SJSA1 (cell line): ENCODE results near the gene UBASH3B. TPM values are rescaled to one million over a fixed set of nuclear protein-coding genes. Genes with fewer than 3 reads are reported as not detected.
A peak's percentile ranks its signal among the peaks of the same experiment; 100 is the strongest.

ENCODE experiments used
- DNase-seq, 2 experiments: peaks; one replicate each; pipeline ENCODE4 v3.0.0-alpha.2; 2015 to 2020; ENCODE audit warnings: low spot score in 2 of 2, low read depth in 1 of 2
- H3K27ac ChIP-seq: fragments of 250-450 bp; sonication (Bioruptor Pico); 2 replicates; pipeline ENCODE4 v1.5.1; 2020; ENCODE audit warnings: mild to moderate bottlenecking, moderate library complexity
- H3K27me3 ChIP-seq: fragments of 250-450 bp; sonication (Bioruptor Pico); replicated peaks from 2 replicates; pipeline ENCODE4 v1.5.1; 2020; ENCODE audit warnings: mild to moderate bottlenecking, moderate library complexity
- H3K36me3 ChIP-seq: fragments of 250-450 bp; sonication (Bioruptor Pico); 2 replicates; pipeline ENCODE4 v1.5.1; 2020; ENCODE audit warnings: mild to moderate bottlenecking
- H3K4me1 ChIP-seq: fragments of 250-450 bp; sonication (Bioruptor Pico); replicated peaks from 2 replicates; pipeline ENCODE4 v1.6.1; 2021; ENCODE audit warnings: mild to moderate bottlenecking
- H3K4me3 ChIP-seq: fragments of 250-450 bp; sonication (Bioruptor Pico); 2 replicates; pipeline ENCODE4 v1.5.1; 2020; ENCODE audit warnings: mild to moderate bottlenecking
- H3K9me3 ChIP-seq: fragments of 250-450 bp; sonication (Bioruptor Pico); replicated peaks from 2 replicates; pipeline ENCODE4 v1.5.1; 2020; ENCODE audit warnings: mild to moderate bottlenecking
- total RNA-seq: library from RNA; depleted of rRNA; stranded (reverse); fragments of >200 nt; shearing (Covaris generic); gene quantifications from 2 replicates; pipeline ENCODE4 v1.2.3, GENCODE V29; 2014

UBASH3B gene
- total RNA-seq, 1 experiment from 2014 or later, result 4.0 TPM

DNA sequence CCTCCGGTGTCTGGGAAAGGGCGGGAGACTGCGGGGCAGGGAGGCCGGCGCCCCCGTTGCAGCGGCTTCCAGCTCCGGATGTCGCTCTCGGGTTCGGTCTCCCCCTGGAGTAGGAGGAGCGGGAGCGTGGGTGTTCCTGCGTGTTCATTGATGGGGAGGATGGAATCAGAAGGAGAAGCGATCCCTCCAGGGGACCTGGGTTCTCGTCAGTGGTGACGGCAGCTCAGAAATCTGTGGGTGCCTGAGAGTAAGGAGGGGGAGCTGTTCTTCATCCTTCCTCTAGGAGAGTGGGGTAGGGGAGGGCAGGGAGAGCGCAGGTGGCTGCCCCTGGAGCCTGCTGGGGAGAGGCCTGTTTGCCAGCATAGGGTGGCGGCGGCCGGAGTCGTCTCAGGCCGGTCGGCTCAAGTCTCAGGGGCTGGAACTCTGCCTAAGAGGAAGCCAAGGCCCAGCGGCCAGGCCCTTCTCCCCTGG, 1.1 kb downstream of the UBASH3B start:
- no peaks in the 10 kb centered on the region; the same call in 1 of the 2 replicates for H3K36me3 ChIP-seq
- no peak for DNase-seq

DNA sequence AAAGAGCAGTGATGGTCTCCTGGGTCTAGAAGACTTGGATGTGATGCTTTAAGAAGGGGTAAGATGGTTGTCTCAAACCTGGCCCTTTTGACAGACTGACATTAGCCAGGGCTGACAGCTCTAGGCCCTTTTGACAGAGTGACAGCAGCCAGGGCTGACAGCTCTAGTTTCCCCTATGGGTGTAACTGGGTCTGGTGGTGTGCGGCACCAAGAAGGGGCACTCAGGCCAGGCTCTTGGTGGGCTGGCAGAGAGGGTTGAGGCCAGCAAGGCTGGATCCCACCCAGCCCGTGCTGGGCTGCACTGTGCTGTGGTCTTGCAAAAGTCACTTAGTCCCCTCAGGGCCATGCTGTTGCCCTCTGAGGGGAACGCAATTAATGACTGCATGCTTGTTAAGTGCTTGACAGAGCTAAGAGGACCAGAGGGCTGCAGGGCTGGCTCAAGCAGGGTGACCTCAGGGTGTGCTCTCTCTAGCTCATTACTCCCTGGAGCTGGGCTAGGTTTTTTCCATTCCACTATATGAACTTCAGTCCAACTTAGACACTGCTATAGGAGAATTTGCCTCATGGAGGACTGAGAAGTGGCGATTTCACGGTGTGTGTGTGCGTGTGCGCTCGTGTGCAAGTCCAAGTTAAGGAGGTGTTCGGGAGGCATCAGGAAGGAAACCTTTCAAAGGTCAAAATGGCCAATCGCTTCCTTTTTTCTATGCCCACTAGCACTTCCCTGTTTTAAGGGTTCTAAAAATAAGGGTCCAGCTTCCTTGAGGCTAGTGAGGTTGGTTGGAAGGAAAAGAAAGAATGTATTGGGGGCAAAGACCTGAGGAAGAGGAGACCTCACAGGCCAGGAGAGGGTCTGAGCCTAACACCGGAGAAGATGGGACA, 4.4 kb downstream of the UBASH3B start:
- H3K36me3 ChIP-seq, result no peaks in the 10 kb centered on the region; the same call in 1 of the 2 replicates
- no peaks in the 10 kb centered on the region for H3K9me3 ChIP-seq
- H3K4me3 ChIP-seq, result no peak overlapping the region
- no peak overlapping the region for H3K27ac ChIP-seq
- no peaks in the 10 kb centered on the region for H3K27me3 ChIP-seq
- H3K4me1 ChIP-seq, result peaks cover 15% of the 10 kb centered on the region
- no peak for DNase-seq

More for the DNA sequence above, 1.1 kb downstream of the UBASH3B start:
- no peaks in the 10 kb centered on the region for H3K9me3 ChIP-seq
- H3K27ac ChIP-seq, result no peak overlapping the region
- peak overlapping the region; percentile 69 for H3K4me3 ChIP-seq
- no peaks in the 10 kb centered on the region for H3K27me3 ChIP-seq
- H3K4me1 ChIP-seq, result peaks cover 15% of the 10 kb centered on the region

DNA sequence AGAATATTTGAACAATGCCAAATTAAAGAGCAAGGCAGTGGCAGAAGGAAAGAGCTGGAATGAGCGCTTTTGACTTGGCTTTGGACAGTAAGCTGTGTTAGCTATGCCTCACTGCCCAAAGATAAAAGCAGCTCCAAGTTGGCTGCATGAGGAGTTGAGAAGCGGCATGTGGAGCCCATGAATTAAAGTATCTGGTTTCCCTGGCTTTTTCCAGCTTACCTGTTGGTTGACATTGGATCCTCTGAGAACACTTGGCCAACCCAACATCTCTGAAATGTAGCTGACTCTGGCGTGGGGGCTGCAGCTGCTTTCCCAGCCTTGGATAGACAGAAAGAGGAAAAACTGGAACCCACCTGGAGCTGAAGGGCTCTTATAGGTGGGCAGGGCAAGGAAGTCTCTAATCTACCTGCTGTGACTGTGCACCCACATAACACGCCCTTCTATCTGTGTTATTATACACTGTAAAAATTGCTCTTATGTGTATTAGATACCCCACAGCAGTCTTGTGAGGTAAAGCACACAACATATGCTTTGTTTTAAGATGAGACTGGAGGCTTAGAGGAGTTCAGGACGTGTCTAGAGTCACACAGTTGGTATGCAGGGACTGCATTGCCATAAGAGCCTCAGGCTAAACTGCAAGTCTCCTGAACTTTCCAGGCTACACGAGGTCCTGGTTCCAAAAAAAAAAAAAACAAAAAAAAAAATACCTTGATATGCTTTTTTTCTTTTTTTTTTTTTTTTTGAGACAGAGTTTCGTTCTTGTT, 5.8 kb downstream of the UBASH3B start:
- H3K9me3 ChIP-seq, result no peaks in the 10 kb centered on the region
- no peak for DNase-seq

DNA sequence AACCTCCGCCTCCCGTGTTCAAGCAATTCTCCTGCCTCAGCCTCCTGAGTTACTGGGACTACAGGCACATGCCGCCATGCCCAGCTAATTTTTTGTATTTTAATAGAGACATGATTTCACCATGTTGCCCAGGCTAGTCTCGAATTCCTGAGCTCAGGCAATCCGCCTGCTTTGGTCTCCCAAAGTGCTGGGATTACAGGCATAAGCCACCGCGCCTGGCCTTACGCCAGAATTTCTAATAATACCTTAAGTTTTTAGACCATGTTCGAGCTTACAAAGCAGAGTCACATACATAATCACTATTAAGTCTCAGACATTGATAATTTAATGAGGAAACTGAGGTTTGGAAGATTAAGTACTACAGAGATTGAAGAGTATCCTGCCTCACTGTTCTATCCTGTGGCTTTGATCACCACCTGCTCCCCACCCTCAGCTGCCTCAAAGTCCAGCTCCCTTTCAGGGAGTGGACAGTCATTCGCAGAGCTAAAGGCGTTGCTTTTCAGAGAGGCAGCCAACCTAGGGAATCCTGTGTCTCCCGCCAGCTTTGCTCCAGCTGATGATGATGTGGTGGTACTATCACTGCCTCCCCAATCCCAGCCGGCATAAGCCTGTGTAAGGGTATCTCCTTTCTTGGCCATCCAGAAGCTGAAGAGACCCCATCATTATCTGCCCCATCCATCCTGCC, 7.7 kb downstream of the UBASH3B start:
- Histone ChIP-seq H3K9me3 (no peaks in the 10 kb centered on the region), H3K4me3 (no peak overlapping the region), H3K4me1 (peaks cover 7% of the 10 kb centered on the region), H3K27ac (no peak overlapping the region), H3K36me3 (no peaks in the 10 kb centered on the region), H3K27me3 (no peaks in the 10 kb centered on the region)
- DNase-seq, result no peak

More for the DNA sequence above, 5.8 kb downstream of the UBASH3B start:
- H3K36me3 ChIP-seq, result no peaks in the 10 kb centered on the region
- H3K27me3 ChIP-seq, result no peaks in the 10 kb centered on the region
- no peak overlapping the region for H3K27ac ChIP-seq
- peaks cover 10% of the 10 kb centered on the region for H3K4me1 ChIP-seq
- no peak overlapping the region for H3K4me3 ChIP-seq

DNA sequence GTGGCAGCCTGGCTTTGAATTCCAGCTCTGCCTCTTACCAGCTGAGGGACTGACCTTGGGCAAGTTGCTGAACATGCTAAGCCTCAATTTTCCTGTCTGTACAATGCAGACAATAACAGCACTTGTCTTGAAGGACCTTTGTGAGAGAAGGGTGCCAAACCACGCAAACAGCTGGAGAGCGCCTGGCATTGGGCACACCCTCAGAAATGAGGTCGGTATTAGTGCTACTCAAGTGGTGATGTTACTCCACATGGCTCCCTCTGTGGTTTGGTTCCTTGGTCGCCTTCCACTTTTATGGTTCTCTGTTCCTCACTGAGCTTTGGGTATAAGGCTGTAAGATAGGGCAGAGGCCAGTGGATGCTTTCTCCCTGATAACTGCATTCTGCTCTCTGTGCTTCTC, 8.2 kb downstream of the UBASH3B start:
- H3K27ac ChIP-seq, result no peak overlapping the region
- H3K9me3 ChIP-seq, result no peaks in the 10 kb centered on the region
- H3K4me3 ChIP-seq, result no peak overlapping the region
- H3K36me3 ChIP-seq, result no peaks in the 10 kb centered on the region
- no peak for DNase-seq
- no peaks in the 10 kb centered on the region for H3K27me3 ChIP-seq
- peaks cover 13% of the 10 kb centered on the region for H3K4me1 ChIP-seq

DNA sequence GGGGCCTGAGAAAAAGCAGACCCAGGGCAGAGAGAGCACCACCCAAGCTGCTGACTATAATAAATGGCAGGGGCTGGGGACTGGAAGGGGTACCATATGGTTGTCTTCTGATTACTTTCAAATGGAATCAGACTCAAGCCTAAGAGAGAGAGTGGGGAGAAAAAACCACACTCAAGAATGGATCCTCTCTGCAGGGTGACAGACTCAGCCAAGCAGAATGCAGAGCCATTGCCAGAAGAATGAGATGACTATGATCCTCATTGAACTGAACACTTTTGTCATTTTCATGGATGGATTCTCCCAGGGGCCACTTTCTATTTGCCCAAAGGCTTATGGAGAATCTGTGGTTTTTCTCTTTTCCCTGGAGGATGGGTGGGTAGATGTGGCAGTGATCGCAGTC, 8.7 kb downstream of the UBASH3B start:
- no peak overlapping the region for H3K27ac ChIP-seq
- no peaks in the 10 kb centered on the region for H3K9me3 ChIP-seq
- no peaks in the 10 kb centered on the region for H3K27me3 ChIP-seq
- no peak for DNase-seq
- no peak overlapping the region for H3K4me3 ChIP-seq
- H3K4me1 ChIP-seq, result peaks cover 13% of the 10 kb centered on the region
- no peaks in the 10 kb centered on the region for H3K36me3 ChIP-seq

DNA sequence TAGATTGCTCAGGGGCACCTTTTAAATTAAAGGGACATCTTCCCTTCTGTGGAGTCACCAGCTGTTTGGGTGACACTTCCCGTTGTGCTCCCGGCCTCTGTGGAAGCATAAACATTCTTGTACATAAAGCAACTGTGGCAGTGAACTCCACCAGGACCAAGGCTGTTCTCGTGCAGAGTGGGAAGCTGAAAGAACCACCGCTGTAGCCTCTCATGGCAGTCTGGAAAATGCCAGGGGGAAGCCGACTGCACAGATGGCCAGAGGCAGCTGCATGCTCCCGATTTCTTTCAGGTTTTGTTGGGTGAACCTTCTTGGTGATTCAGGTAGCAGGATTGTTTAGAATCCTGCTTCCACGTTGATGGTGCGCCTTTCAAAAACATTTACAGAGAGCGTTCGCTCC, 10.3 kb downstream of the UBASH3B start:
- H3K27ac ChIP-seq, result no peak overlapping the region
- H3K27me3 ChIP-seq, result no peaks in the 10 kb centered on the region
- DNase-seq, result no peak
- H3K4me1 ChIP-seq, result peaks cover 13% of the 10 kb centered on the region
- H3K4me3 ChIP-seq, result no peak overlapping the region
- H3K9me3 ChIP-seq, result no peaks in the 10 kb centered on the region
- no peaks in the 10 kb centered on the region for H3K36me3 ChIP-seq

DNA sequence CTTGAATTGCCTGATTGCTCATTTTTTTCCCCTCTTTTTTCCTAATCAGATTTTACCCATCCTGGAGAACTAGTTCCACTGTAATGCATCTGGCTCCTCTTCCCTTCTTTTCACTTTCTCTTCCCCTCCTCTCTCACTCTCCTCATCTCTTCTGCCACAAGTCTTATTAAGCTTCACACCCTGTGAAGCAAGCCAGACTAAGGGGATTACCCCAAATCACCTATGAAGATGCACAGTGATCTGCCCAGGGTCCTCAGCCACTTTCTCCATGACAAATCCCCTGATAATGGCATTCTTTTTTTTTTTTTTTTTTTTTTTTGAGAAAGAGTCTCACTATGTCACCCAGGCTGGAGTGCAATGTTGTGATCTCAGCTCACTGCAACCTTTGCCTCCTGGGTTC, 11.2 kb downstream of the UBASH3B start:
- peaks cover 7% of the 10 kb centered on the region for H3K4me1 ChIP-seq
- H3K4me3 ChIP-seq, result no peak overlapping the region
- no peaks in the 10 kb centered on the region for H3K27me3 ChIP-seq
- no peak for DNase-seq
- H3K36me3 ChIP-seq, result no peaks in the 10 kb centered on the region
- H3K9me3 ChIP-seq, result no peaks in the 10 kb centered on the region
- no peak overlapping the region for H3K27ac ChIP-seq

DNA sequence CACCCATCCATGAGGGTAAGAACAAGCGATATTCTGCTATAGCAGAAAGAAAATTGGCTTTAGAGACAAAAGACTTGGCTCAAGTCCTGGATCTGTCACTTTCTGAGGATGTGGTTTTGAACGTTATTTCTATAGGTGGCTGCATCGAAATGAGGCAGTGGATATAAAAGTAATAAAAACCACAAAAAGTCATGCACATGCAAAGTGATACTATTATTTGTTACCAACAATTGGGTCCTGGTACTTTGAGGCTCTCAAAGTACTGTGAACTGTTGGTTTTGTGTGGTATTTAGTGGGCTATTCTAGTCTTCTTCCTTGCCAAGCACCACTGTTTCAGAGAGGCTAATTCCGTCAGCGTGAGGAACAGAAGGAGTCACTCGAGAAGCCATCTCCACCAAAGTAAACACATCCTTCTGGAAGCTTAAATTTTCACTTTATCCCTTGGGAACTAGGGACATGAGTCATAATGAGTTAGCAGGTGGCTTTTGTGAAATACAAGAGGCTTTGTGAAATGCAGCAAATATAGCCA, 13.1 kb downstream of the UBASH3B start:
- H3K4me3 ChIP-seq, result no peak overlapping the region
- peak in 1 of 2 experiments; percentile 32 for DNase-seq
- H3K9me3 ChIP-seq, result no peaks in the 10 kb centered on the region
- H3K27me3 ChIP-seq, result no peaks in the 10 kb centered on the region
- no peak overlapping the region for H3K27ac ChIP-seq
- H3K4me1 ChIP-seq, result peaks cover 7% of the 10 kb centered on the region
- no peaks in the 10 kb centered on the region for H3K36me3 ChIP-seq

DNA sequence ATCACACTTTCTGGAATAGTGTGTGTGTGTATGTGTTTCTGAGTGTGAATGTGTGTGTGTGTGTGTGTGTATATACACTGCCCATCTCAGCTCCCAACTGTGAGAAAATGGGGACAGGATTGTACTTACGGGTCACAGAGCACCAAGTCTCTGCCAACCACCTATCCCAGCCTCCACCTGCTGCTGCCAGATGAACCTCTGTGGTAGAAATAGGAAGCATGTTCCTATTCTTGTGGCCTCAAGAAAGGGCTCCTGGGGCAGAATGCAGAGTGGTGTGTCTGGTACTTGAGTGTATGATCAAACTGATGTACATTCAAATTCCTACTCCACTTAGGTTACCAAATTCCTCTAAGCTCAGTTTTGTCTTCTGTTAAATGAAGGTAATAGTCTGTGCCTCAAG, 14.6 kb downstream of the UBASH3B start:
- no peaks in the 10 kb centered on the region for H3K27me3 ChIP-seq
- no peaks in the 10 kb centered on the region for H3K9me3 ChIP-seq
- H3K27ac ChIP-seq, result no peak overlapping the region
- no peak overlapping the region for H3K4me3 ChIP-seq
- DNase-seq, result no peak
- H3K4me1 ChIP-seq, result peaks cover 7% of the 10 kb centered on the region
- H3K36me3 ChIP-seq, result no peaks in the 10 kb centered on the region

DNA sequence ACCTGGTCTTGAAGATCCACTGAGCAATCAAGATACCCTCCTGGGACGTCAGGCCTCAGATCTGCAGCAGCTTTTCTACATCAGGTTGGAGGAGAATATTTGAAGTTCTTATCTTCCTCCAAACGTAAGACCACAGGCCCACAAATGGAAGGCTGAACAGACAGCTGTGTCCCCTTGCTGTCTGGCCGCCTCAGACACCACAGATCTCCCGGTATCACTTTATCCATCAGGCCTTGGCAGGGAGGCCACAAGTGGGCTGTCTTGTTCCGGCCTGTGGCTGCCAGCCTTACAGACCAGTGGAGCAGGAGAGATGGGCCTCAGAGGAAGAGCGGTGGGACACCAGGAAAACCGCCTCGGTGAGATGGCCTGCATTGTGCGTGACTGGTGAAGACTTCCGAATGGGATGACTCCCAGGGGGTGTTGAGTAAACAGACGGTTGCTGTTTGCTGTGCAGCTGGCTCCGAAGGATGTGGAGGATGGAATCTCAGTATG, 15.9 kb downstream of the UBASH3B start:
- no peak overlapping the region for H3K27ac ChIP-seq
- no peak for DNase-seq

DNA sequence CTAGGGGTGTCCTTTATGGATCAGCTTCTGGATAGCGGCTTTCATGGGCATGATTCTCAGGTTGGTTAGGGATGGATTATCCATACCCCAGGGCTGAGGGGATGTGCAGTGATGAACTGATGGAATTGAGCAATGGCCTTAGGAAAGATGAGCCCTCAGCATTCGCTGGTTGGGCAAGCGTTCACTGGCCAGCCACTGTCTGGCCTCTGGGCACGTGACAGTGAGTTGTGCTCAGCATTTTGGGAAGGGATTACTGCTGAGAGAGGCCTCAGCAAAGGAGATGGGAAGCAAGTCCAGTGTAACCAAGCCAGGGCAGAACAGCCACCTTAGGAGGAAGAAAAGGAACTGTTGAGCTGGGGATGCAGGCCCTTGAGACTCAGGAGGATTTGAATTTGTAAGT, 17.4 kb downstream of the UBASH3B start:
- Histone ChIP-seq H3K4me3 (no peak overlapping the region), H3K4me1 (peaks cover 7% of the 10 kb centered on the region), H3K27me3 (no peaks in the 10 kb centered on the region), H3K9me3 (no peaks in the 10 kb centered on the region), H3K36me3 (no peaks in the 10 kb centered on the region), H3K27ac (no peak overlapping the region)
- DNase-seq, result no peak

More for the DNA sequence above, 15.9 kb downstream of the UBASH3B start:
- peaks cover 7% of the 10 kb centered on the region for H3K4me1 ChIP-seq
- H3K27me3 ChIP-seq, result no peaks in the 10 kb centered on the region
- no peak overlapping the region for H3K4me3 ChIP-seq
- no peaks in the 10 kb centered on the region for H3K9me3 ChIP-seq
- no peaks in the 10 kb centered on the region for H3K36me3 ChIP-seq

DNA sequence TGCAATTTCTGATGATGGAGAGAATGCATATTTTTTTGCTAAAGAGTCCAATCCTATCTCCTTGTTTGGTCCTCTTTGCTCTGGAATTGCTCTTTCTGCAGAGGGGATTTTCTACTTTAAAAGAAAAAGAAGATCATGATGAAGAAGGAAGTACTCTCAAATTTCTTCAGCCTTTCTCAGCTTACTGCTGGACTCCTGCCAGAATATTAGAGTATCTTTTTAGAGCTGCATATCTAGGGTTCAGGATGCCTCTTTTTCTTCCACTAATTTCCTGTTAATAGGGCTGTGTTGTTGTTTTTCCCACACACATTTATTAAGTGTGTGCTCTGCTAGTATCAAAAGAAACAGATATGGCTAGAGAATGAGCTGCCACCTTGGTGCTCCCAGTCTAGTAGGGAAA, 18.2 kb downstream of the UBASH3B start:
- H3K27ac ChIP-seq, result no peak overlapping the region
- H3K36me3 ChIP-seq, result no peaks in the 10 kb centered on the region
- DNase-seq, result no peak
- H3K27me3 ChIP-seq, result no peaks in the 10 kb centered on the region
- H3K4me1 ChIP-seq, result peaks cover under 1% of the 10 kb centered on the region; the same call in 1 of the 2 replicates
- no peak overlapping the region for H3K4me3 ChIP-seq
- H3K9me3 ChIP-seq, result no peaks in the 10 kb centered on the region
